ENCODE measurements around the gene TNS1. TPM values are rescaled to one million over a fixed set of nuclear protein-coding genes. Genes with fewer than 3 reads are reported as not detected.

TNS1 gene
- total and polyA plus RNA-seq, 10 of the 15 experiments (the other 5 are each of a cell fraction or from before 2014, with no cell fraction given): 0.05 to 0.44 TPM; not detected in 8

DNA sequence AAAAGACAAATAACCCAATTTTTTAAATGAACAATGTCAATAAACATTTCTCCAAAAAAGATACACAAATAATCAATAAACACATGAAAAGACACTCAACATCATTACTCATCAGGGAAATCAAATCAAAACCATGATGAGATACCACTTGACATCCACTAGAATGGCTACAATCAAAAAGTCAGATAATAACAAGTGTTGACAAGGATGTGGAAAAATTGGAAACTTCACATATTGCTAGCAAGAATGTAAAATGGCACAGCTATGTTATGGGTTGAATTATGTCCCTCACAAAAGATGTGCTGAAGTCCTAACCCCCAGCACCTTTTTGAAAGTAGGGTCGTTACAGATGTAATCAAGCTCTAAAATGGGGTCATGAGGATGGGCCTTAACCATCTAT is 33.2 kb downstream of the TNS1 start (continued):
- TF ChIP-seq, protein P1, sequence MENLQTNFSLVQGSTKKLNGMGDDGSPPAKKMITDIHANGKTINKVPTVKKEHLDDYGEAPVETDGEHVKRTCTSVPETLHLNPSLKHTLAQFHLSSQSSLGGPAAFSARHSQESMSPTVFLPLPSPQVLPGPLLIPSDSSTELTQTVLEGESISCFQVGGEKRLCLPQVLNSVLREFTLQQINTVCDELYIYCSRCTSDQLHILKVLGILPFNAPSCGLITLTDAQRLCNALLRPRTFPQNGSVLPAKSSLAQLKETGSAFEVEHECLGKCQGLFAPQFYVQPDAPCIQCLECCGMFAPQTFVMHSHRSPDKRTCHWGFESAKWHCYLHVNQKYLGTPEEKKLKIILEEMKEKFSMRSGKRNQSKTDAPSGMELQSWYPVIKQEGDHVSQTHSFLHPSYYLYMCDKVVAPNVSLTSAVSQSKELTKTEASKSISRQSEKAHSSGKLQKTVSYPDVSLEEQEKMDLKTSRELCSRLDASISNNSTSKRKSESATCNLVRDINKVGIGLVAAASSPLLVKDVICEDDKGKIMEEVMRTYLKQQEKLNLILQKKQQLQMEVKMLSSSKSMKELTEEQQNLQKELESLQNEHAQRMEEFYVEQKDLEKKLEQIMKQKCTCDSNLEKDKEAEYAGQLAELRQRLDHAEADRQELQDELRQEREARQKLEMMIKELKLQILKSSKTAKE (IDR thresholded peaks at IDR 0.05; ENCODE audit: low read depth, poor library complexity, severe bottlenecking): no peak
- no peak for TF ChIP-seq NFXL1 (IDR thresholded peaks at IDR 0.05; ENCODE audit: borderline replicate concordance)
- no peak for TF ChIP-seq RAD51 (IDR thresholded peaks at IDR 0.05)

- H3K4me2 ChIP-seq (ENCODE audit: control insufficient read depth, insufficient read depth): no peak overlapping the region
- H3K9ac ChIP-seq (ENCODE audit: control insufficient read depth, insufficient read depth, low read length): no peak overlapping the region
- ChIA-PET SMC1A (ENCODE audit: uncharacterized antibody, unreplicated experiment) (no interaction called here), CTCF (interaction anchor here (0.5 kb wide), 1 partner anchor 17 kb away, joined by 3 read pairs; no protein-coding TSS in a partner anchor), POLR2A (no interaction called here), RAD21 (ENCODE audit: unreplicated experiment) (no interaction called here)
- H3K79me2 ChIP-seq (ENCODE audit: control insufficient read depth, insufficient read depth, low read length): no peaks in the 10 kb centered on the region
- BruUV-seq (replicated peaks): no TSS peak
- FAIRE-seq: no peak
- no peak overlapping the region for H3K27ac ChIP-seq (ENCODE audit: control insufficient read depth, insufficient read depth)
- no peak overlapping the region for H3K4me3 ChIP-seq
- H3K27me3 ChIP-seq (replicated peaks in 1 of 2; ENCODE audit: control insufficient read depth in 2 of 2, insufficient read depth in 2 of 2, low read length in 1 of 2): peaks cover 0 to 2% of the 10 kb centered on the region in 2 experiments; a peak in 2 of 4 replicates
- no peaks in the 10 kb centered on the region for H3K9me3 ChIP-seq (replicated peaks; ENCODE audit: control insufficient read depth, insufficient read depth, low read length)
- no peaks in the 10 kb centered on the region for H3K36me3 ChIP-seq (ENCODE audit: control insufficient read depth in 2 of 2, insufficient read depth in 2 of 2, low read length in 1 of 2)
- no peaks in the 10 kb centered on the region for H3K4me1 ChIP-seq (ENCODE audit: control insufficient read depth, insufficient read depth, low read length)
- TF ChIP-seq IKZF2 (IDR thresholded peaks at IDR 0.05): no peak
- ATAC-seq: no peak
- H4K20me1 ChIP-seq (ENCODE audit: control insufficient read depth, insufficient read depth): no peaks in the 10 kb centered on the region
- 0% methylated on average over 1 of the region's 1 CpG for WGBS (ENCODE audit: insufficient coverage, insufficient replicate concordance, low lambda C conversion rate, missing lambda C conversion rate)
- no peak for DNase-seq (ENCODE audit: low read depth, low spot score)
- in situ Hi-C loops (cut with MboI): no loop called here
- intact Hi-C loops (cut with micrococcal nuclease; ENCODE audit: unreplicated experiment): no loop called here
- H2AFZ ChIP-seq (ENCODE audit: control insufficient read depth, low read depth, low read length): no peak overlapping the region
Measured at GRCh38 chr2:217968023-217968422, 34.8 kb downstream of the TNS1 start.
